GM11168 (cell line): ENCODE results near the gene EDEM3.
"Not testable (repeated sequence)": the region's sequence is repeated elsewhere in the genome, so short reads cannot be mapped to it uniquely, and the experiment has no call there.

Source experiments
- in situ Hi-C: fragments of 300-500 bp; cut with MboI; formaldehyde crosslinking; loops from one replicate; pipeline ENCODE4 v1.12.0; 2022; ENCODE audit warnings: low sequenced_read_pairs; ENCODE audit not compliant: unreplicated experiment

EDEM3 gene

GRCh38 chr1:184771190-184771691 is 16.6 kb upstream of the EDEM3 start:
- in situ Hi-C loops, result no loop called here

GRCh38 chr1:184770181-184770979 is 15.7 kb upstream of the EDEM3 start:
- in situ Hi-C loops, result no loop called here

- in situ Hi-C loops, result no loop called here
These were observed 14.6 kb upstream of the EDEM3 start for GRCh38 chr1:184769241-184769640.

GRCh38 chr1:184768467-184768866 is 13.8 kb upstream of the EDEM3 start:
- in situ Hi-C loops, result no loop called here

GRCh38 chr1:184767591-184767990 is 12.9 kb upstream of the EDEM3 start:
- in situ Hi-C loops, result no loop called here

- in situ Hi-C loops, result no loop called here
These were observed 9.8 kb upstream of the EDEM3 start for GRCh38 chr1:184764483-184764882.

GRCh38 chr1:184763520-184763919 is 8.9 kb upstream of the EDEM3 start:
- in situ Hi-C loops, result not testable (repeated sequence)

- in situ Hi-C loops, result no loop called here
These were observed 7.4 kb upstream of the EDEM3 start for GRCh38 chr1:184761969-184762485.

- in situ Hi-C loops, result no loop called here
These were observed 5.0 kb upstream of the EDEM3 start for GRCh38 chr1:184759651-184760050.

- in situ Hi-C loops, result no loop called here
These were observed 4.5 kb upstream of the EDEM3 start for GRCh38 chr1:184759112-184759511.

- in situ Hi-C loops, result no loop called here
These were observed 3.2 kb upstream of the EDEM3 start for GRCh38 chr1:184757891-184758290.

GRCh38 chr1:184757406-184757805 is 2.7 kb upstream of the EDEM3 start:
- in situ Hi-C loops, result no loop called here

GRCh38 chr1:184755226-184756065 is 788 bp upstream of the EDEM3 start:
- in situ Hi-C loops, result no loop called here

GRCh38 chr1:184753608-184754475 is 816 bp downstream of the EDEM3 start:
- in situ Hi-C loops, result no loop called here

GRCh38 chr1:184753117-184753516 is 1.5 kb downstream of the EDEM3 start:
- in situ Hi-C loops, result no loop called here

GRCh38 chr1:184752656-184753055 is 2.0 kb downstream of the EDEM3 start:
- in situ Hi-C loops, result no loop called here

GRCh38 chr1:184748740-184749139 is 5.9 kb downstream of the EDEM3 start:
- in situ Hi-C loops, result no loop called here

GRCh38 chr1:184747089-184747955 is 7.3 kb downstream of the EDEM3 start:
- in situ Hi-C loops, result no loop called here
